C4-2B (cell line): Measurements from ENCODE around the gene EPHA4.

Experiments
- ZFX ChIP-seq: fragments of 450-650 bp; IDR thresholded peaks from 2 replicates; pipeline ENCODE4 v1.6.1; 2017
- TF ChIP-seq, protein P1 (sequence below): fragments of 450-650 bp; conservative IDR thresholded peaks from 2 replicates; pipeline ENCODE4 v1.5.1; 2017; ENCODE audit warnings: mild to moderate bottlenecking

DNA sequence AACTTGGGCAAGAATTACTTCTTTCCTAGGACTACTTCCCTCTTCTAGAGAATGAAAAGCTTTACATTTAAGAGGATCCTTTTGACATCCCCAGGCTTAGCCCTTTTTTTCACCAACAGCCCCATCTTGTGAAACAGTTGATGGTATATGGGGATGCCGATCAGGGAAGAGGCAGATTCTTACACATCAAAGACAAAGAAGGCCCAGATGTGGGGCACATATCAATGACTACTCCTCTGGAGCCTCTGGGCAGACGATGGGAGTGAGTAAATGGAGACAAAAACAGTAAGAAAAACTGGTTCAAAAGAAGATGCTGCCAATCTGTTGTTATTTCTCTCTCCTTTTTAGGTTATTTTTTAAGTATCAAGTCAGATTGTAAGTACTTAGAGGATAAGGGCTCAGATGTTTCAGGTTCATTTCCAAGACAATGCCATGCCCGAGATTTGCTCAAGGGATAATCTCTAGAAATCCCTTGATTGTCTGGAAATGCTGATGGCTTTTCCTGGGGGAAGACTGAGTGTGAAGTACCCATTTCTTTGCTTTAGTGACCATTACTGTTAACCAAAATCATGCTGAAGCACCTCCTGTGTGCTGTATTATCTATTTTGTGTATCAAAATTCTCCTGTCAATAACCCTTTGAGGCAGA, 117.5 kb downstream of the EPHA4 start:
- TF ChIP-seq, protein P1, sequence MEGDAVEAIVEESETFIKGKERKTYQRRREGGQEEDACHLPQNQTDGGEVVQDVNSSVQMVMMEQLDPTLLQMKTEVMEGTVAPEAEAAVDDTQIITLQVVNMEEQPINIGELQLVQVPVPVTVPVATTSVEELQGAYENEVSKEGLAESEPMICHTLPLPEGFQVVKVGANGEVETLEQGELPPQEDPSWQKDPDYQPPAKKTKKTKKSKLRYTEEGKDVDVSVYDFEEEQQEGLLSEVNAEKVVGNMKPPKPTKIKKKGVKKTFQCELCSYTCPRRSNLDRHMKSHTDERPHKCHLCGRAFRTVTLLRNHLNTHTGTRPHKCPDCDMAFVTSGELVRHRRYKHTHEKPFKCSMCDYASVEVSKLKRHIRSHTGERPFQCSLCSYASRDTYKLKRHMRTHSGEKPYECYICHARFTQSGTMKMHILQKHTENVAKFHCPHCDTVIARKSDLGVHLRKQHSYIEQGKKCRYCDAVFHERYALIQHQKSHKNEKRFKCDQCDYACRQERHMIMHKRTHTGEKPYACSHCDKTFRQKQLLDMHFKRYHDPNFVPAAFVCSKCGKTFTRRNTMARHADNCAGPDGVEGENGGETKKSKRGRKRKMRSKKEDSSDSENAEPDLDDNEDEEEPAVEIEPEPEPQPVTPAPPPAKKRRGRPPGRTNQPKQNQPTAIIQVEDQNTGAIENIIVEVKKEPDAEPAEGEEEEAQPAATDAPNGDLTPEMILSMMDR, result no peak
- TF ChIP-seq ZFX, result no peak
